SK-N-SH treated with all-trans-retinoic acid at 6 μM for 48 hours (cell line): ENCODE results near the gene ADAMTS17.

ENCODE experiments used
- ATAC-seq: fragments of 200-7000 bp; cut with Tn5 transposase; 3 replicates; pipeline ENCODE4 v1.9.1; 2020; ENCODE audit warnings: mild to moderate bottlenecking, moderate library complexity
- ARNTL ChIP-seq: fragments of 450-650 bp; formaldehyde crosslinking; IDR thresholded peaks from 2 replicates; pipeline ENCODE4 v1.5.0; 2020; ENCODE audit warnings: low read depth, mild to moderate bottlenecking, moderate library complexity, borderline replicate concordance
- BACH2 ChIP-seq: fragments of 250-450 bp; sonication (Bioruptor Pico); IDR thresholded peaks from 2 replicates; pipeline ENCODE4 v1.9.0; 2021; ENCODE audit warnings: mild to moderate bottlenecking, borderline replicate concordance
- CSDC2 ChIP-seq: fragments of 250-450 bp; sonication (Bioruptor Pico); IDR thresholded peaks from 2 replicates; pipeline ENCODE4 v1.5.0; 2020; ENCODE audit warnings: mild to moderate bottlenecking, moderate library complexity
- ESRRG ChIP-seq: fragments of 250-450 bp; sonication (Bioruptor Pico); IDR thresholded peaks from 2 replicates; pipeline ENCODE4 v1.6.1; 2021; ENCODE audit warnings: mild to moderate bottlenecking
- GLIS3 ChIP-seq: fragments of 250-450 bp; sonication (Bioruptor Pico); IDR thresholded peaks from 2 replicates; pipeline ENCODE4 v1.5.0; 2020; ENCODE audit warnings: mild to moderate bottlenecking, moderate library complexity
- ISL1 ChIP-seq: fragments of 250-450 bp; sonication (Bioruptor Pico); IDR thresholded peaks from 2 replicates; pipeline ENCODE4 v2.1.2; 2022; ENCODE audit warnings: mild to moderate bottlenecking, moderate library complexity
- PPARA ChIP-seq: fragments of 250-450 bp; sonication (Bioruptor Pico); IDR thresholded peaks from 2 replicates; pipeline ENCODE4 v1.5.0; 2020; ENCODE audit warnings: mild to moderate bottlenecking, borderline replicate concordance
- RARB ChIP-seq: fragments of 250-450 bp; sonication (Bioruptor Pico); IDR thresholded peaks from 2 replicates; pipeline ENCODE4 v1.8.0; 2021; ENCODE audit warnings: mild to moderate bottlenecking, moderate library complexity
- SNAI2 ChIP-seq: fragments of 250-450 bp; sonication (Bioruptor Pico); IDR thresholded peaks from 2 replicates; pipeline ENCODE4 v1.5.0; 2020; ENCODE audit warnings: mild to moderate bottlenecking, moderate library complexity
- TCF4 ChIP-seq: fragments of 250-450 bp; sonication (Bioruptor Pico); IDR thresholded peaks from 2 replicates; pipeline ENCODE4 v1.8.0; 2021; ENCODE audit warnings: mild to moderate bottlenecking, moderate library complexity, borderline replicate concordance
- TOX ChIP-seq: fragments of 250-450 bp; sonication (Bioruptor Pico); IDR thresholded peaks from 2 replicates; pipeline ENCODE4 v1.8.0; 2021; ENCODE audit warnings: mild to moderate bottlenecking, moderate library complexity, borderline replicate concordance
- TSHZ2 ChIP-seq: fragments of 250-450 bp; sonication (Bioruptor Pico); IDR thresholded peaks from 2 replicates; pipeline ENCODE4 v1.5.0; 2020; ENCODE audit warnings: mild to moderate bottlenecking, moderate library complexity
- ZC3H10 ChIP-seq: fragments of 250-450 bp; sonication (Bioruptor Pico); IDR thresholded peaks from 2 replicates; pipeline ENCODE4 v1.5.1; 2021; ENCODE audit warnings: mild to moderate bottlenecking, moderate library complexity
- ZFP3 ChIP-seq: fragments of 250-450 bp; sonication (Bioruptor Pico); IDR thresholded peaks from 2 replicates; pipeline ENCODE4 v1.5.0; 2020; ENCODE audit warnings: mild to moderate bottlenecking, moderate library complexity
- ZFP30 ChIP-seq: fragments of 450-650 bp; formaldehyde crosslinking; IDR thresholded peaks from 2 replicates; pipeline ENCODE4 v1.5.0; 2022; ENCODE audit warnings: mild to moderate bottlenecking, moderate library complexity
- ZNF565 ChIP-seq: fragments of 450-650 bp; formaldehyde crosslinking; conservative IDR thresholded peaks from 2 replicates; pipeline ENCODE4 v1.5.0; 2020; ENCODE audit warnings: low read depth, mild to moderate bottlenecking, moderate library complexity
- ZNF70 ChIP-seq: fragments of 450-650 bp; formaldehyde crosslinking; IDR thresholded peaks from 2 replicates; pipeline ENCODE4 v1.5.0; 2020; ENCODE audit warnings: mild to moderate bottlenecking, moderate library complexity
- ZNF8 ChIP-seq: fragments of 450-650 bp; formaldehyde crosslinking; IDR thresholded peaks from 2 replicates; pipeline ENCODE4 v1.5.0; 2020; ENCODE audit warnings: mild to moderate bottlenecking, moderate library complexity
- TF ChIP-seq, protein P1 (sequence below): fragments of 250-450 bp; sonication (Bioruptor Pico); IDR thresholded peaks from 2 replicates; pipeline ENCODE4 v1.5.1; 2020; ENCODE audit warnings: low read depth, mild to moderate bottlenecking, moderate library complexity
- TF ChIP-seq, protein P2 (sequence below): fragments of 250-450 bp; sonication (Bioruptor Pico); IDR thresholded peaks from 2 replicates; pipeline ENCODE4 v1.8.0; 2020; ENCODE audit warnings: mild to moderate bottlenecking, moderate library complexity, borderline replicate concordance
- TF ChIP-seq, protein P3 (sequence below): fragments of 250-450 bp; sonication (Bioruptor Pico); IDR thresholded peaks from 2 replicates; pipeline ENCODE4 v1.5.1; 2021; ENCODE audit warnings: mild to moderate bottlenecking, moderate library complexity
- TF ChIP-seq, protein P4 (sequence below): fragments of 250-450 bp; sonication (Bioruptor Pico); IDR thresholded peaks from 2 replicates; pipeline ENCODE4 v1.8.0; 2021; ENCODE audit warnings: low read depth, mild to moderate bottlenecking, moderate library complexity, borderline replicate concordance

Gene ADAMTS17

DNA sequence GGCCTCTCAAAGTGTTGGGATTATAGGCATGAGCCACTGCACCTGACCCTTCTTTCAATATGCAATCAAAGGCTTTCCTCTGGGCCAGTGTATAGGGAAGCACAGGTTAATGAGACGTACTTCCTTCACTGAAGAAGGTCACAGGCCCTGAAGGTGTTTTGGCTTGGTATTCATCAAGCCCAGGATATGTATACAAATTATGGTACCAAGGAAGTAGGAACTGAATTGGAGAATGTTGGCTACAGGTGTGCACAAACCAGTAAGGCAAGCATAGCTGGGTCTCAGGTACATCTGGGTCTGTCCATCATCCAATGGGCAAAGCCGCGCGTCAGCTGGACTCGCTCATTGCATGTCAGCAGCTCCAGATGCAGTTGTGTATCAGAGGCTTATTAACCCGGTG lies 237.9 kb downstream of the ADAMTS17 start:
- TF ChIP-seq TOX (CRISPR knock-in tag) (no peak), ARNTL (no peak), CSDC2 (CRISPR knock-in tag) (no peak), ZFP30 (CRISPR knock-in tag) (no peak), BACH2 (no peak), ZNF70 (CRISPR knock-in tag) (no peak), ESRRG (no peak), TSHZ2 (no peak), PPARA (CRISPR knock-in tag) (no peak), TCF4 (CRISPR knock-in tag) (no peak), ISL1 (CRISPR knock-in tag) (no peak), ZFP3 (CRISPR knock-in tag) (no peak)
- TF ChIP-seq, protein P1, sequence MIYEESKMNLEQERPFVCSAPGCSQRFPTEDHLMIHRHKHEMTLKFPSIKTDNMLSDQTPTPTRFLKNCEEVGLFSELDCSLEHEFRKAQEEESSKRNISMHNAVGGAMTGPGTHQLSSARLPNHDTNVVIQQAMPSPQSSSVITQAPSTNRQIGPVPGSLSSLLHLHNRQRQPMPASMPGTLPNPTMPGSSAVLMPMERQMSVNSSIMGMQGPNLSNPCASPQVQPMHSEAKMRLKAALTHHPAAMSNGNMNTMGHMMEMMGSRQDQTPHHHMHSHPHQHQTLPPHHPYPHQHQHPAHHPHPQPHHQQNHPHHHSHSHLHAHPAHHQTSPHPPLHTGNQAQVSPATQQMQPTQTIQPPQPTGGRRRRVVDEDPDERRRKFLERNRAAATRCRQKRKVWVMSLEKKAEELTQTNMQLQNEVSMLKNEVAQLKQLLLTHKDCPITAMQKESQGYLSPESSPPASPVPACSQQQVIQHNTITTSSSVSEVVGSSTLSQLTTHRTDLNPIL (CRISPR knock-in tag), result no peak
- TF ChIP-seq, protein P2, sequence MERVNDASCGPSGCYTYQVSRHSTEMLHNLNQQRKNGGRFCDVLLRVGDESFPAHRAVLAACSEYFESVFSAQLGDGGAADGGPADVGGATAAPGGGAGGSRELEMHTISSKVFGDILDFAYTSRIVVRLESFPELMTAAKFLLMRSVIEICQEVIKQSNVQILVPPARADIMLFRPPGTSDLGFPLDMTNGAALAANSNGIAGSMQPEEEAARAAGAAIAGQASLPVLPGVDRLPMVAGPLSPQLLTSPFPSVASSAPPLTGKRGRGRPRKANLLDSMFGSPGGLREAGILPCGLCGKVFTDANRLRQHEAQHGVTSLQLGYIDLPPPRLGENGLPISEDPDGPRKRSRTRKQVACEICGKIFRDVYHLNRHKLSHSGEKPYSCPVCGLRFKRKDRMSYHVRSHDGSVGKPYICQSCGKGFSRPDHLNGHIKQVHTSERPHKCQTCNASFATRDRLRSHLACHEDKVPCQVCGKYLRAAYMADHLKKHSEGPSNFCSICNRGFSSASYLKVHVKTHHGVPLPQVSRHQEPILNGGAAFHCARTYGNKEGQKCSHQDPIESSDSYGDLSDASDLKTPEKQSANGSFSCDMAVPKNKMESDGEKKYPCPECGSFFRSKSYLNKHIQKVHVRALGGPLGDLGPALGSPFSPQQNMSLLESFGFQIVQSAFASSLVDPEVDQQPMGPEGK (CRISPR knock-in tag), result no peak
- TF ChIP-seq, protein P3, sequence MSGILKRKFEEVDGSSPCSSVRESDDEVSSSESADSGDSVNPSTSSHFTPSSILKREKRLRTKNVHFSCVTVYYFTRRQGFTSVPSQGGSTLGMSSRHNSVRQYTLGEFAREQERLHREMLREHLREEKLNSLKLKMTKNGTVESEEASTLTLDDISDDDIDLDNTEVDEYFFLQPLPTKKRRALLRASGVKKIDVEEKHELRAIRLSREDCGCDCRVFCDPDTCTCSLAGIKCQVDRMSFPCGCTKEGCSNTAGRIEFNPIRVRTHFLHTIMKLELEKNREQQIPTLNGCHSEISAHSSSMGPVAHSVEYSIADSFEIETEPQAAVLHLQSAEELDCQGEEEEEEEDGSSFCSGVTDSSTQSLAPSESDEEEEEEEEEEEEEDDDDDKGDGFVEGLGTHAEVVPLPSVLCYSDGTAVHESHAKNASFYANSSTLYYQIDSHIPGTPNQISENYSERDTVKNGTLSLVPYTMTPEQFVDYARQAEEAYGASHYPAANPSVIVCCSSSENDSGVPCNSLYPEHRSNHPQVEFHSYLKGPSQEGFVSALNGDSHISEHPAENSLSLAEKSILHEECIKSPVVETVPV (CRISPR knock-in tag), result no peak
- no peak for ATAC-seq

DNA sequence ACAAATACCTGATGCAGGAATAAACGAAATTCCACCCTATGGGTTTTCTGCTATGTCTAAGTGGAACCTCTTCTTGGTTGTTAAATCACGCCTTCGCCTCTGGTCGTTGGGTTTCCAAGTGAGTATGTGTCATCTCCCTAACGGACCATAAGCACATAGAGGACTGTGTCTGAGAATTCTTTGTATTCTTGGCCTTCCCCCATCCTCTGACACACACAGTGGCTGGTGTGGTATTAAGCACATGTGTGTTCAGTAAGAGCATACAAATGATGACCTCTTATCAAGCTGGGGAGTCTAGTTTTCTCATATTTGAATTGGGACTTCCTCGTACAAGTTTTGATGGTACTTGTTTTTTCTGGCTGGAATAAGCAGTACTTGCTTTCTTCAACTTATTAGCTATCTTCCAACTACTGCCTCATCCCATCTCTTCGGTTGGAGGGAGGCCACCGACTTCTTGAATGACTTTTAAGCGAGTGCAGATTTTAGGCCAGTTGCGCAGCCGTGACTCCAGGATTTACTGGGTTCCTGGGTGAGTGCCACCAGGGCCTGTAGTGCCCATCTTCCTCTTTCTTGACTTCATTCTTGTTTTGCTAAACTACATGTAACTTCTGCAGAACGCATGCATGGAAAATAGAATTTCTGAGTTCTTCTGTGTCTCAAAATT lies 240.2 kb downstream of the ADAMTS17 start:
- ATAC-seq, result no peak
- TF ChIP-seq CSDC2 (CRISPR knock-in tag) (no peak), TOX (CRISPR knock-in tag) (no peak), ZNF70 (CRISPR knock-in tag) (no peak), ZFP30 (CRISPR knock-in tag) (no peak), SNAI2 (CRISPR knock-in tag) (no peak), ESRRG (no peak), ISL1 (CRISPR knock-in tag) (no peak), ZNF565 (no peak), BACH2 (no peak), ZFP3 (CRISPR knock-in tag) (no peak), ARNTL (no peak), ZNF8 (CRISPR knock-in tag) (no peak), TCF4 (CRISPR knock-in tag) (no peak), PPARA (CRISPR knock-in tag) (no peak), ZC3H10 (CRISPR knock-in tag) (no peak), RARB (CRISPR knock-in tag) (no peak), GLIS3 (CRISPR knock-in tag) (no peak)
- TF ChIP-seq, protein P2 (CRISPR knock-in tag), result no peak
- TF ChIP-seq, protein P4, sequence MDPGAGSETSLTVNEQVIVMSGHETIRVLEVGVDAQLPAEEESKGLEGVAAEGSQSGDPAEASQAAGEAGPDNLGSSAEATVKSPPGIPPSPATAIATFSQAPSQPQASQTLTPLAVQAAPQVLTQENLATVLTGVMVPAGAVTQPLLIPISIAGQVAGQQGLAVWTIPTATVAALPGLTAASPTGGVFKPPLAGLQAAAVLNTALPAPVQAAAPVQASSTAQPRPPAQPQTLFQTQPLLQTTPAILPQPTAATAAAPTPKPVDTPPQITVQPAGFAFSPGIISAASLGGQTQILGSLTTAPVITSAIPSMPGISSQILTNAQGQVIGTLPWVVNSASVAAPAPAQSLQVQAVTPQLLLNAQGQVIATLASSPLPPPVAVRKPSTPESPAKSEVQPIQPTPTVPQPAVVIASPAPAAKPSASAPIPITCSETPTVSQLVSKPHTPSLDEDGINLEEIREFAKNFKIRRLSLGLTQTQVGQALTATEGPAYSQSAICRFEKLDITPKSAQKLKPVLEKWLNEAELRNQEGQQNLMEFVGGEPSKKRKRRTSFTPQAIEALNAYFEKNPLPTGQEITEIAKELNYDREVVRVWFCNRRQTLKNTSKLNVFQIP (CRISPR knock-in tag), result no peak
